Right atrium auricular region (tissue), 2 donors: ENCODE measurements around the gene TMEM232. TPM values are rescaled to one million over a fixed set of nuclear protein-coding genes. Genes with fewer than 3 reads are reported as not detected.

Source experiments
- DNase-seq: peaks from one replicate; pipeline ENCODE4 v3.0.0-alpha.2; 2019; ENCODE audit warnings: low spot score
- H3K27ac ChIP-seq, 2 donors: fragments of 200-600 bp; sonication (generic); 1 replicate in 1 of 2; 2 replicates in 1 of 2; pipeline ENCODE4 v1.5.1; 2016 to 2019
- H3K27me3 ChIP-seq, 2 donors: fragments of 200-600 bp; sonication (generic); one replicate each; pipeline versions ENCODE4 v1.5.1 to v1.6.0; 2017 to 2019
- H3K36me3 ChIP-seq: fragments of 200-600 bp; sonication (generic); one replicate; pipeline ENCODE4 v1.5.1; 2016
- H3K4me1 ChIP-seq, 2 donors: fragments of 200-600 bp; sonication (generic); one replicate each; pipeline versions ENCODE4 v1.5.1 to v1.6.0; 2017 to 2019
- H3K4me3 ChIP-seq, 2 donors: fragments of 200-600 bp; sonication (generic); 1 replicate in 1 of 2; 2 replicates in 1 of 2; pipeline ENCODE4 v1.5.1; 2017 to 2019; ENCODE audit warnings: mild to moderate bottlenecking in 1 of 2, moderate library complexity in 1 of 2
- H3K9me3 ChIP-seq, 2 donors: fragments of 200-600 bp; sonication (generic); one replicate each; pipeline ENCODE4 v1.5.1; 2019
- total RNA-seq, 2 donors: library from RNA; depleted of rRNA; stranded (reverse); fragments of >200 nt; gene quantifications; one replicate each; pipeline ENCODE4 v1.1.0, GENCODE V29; 2016
- TF ChIP-seq, protein P1 (sequence below), 2 donors: fragments of 200-600 bp; sonication (generic); IDR thresholded peaks; one replicate each; pipeline ENCODE4 v1.5.1; 2019; ENCODE audit warnings: antibody characterized with exemption in 2 of 2

TMEM232 gene
- total RNA-seq, 2 donors from 2014 or later: 1.1 to 1.2 TPM

- H3K36me3 ChIP-seq: no peaks in the 10 kb centered on the region
- no peak for DNase-seq
- no peak overlapping the region for H3K4me3 ChIP-seq
- TF ChIP-seq, protein P1, sequence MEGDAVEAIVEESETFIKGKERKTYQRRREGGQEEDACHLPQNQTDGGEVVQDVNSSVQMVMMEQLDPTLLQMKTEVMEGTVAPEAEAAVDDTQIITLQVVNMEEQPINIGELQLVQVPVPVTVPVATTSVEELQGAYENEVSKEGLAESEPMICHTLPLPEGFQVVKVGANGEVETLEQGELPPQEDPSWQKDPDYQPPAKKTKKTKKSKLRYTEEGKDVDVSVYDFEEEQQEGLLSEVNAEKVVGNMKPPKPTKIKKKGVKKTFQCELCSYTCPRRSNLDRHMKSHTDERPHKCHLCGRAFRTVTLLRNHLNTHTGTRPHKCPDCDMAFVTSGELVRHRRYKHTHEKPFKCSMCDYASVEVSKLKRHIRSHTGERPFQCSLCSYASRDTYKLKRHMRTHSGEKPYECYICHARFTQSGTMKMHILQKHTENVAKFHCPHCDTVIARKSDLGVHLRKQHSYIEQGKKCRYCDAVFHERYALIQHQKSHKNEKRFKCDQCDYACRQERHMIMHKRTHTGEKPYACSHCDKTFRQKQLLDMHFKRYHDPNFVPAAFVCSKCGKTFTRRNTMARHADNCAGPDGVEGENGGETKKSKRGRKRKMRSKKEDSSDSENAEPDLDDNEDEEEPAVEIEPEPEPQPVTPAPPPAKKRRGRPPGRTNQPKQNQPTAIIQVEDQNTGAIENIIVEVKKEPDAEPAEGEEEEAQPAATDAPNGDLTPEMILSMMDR (IDR thresholded peaks at IDR 0.05): no peak
- H3K9me3 ChIP-seq: no peaks in the 10 kb centered on the region
- H3K4me1 ChIP-seq: no peaks in the 10 kb centered on the region
- no peak overlapping the region for H3K27ac ChIP-seq
- H3K27me3 ChIP-seq: no peaks in the 10 kb centered on the region
These were observed 73.1 kb downstream of the TMEM232 start for GRCh38 chr5:110653231-110653970.

- no peaks in the 10 kb centered on the region for H3K27me3 ChIP-seq
- no peak overlapping the region for H3K4me3 ChIP-seq
- no peak overlapping the region for H3K27ac ChIP-seq
- DNase-seq: no peak
- H3K9me3 ChIP-seq: no peaks in the 10 kb centered on the region
- TF ChIP-seq, protein P1 (IDR thresholded peaks at IDR 0.05): no peak
- no peaks in the 10 kb centered on the region for H3K4me1 ChIP-seq
- H3K36me3 ChIP-seq: no peaks in the 10 kb centered on the region
These were observed 75.0 kb downstream of the TMEM232 start for GRCh38 chr5:110651507-110651906.

GRCh38 chr5:110644357-110644756 lies 82.1 kb downstream of the TMEM232 start:
- H3K9me3 ChIP-seq: no peaks in the 10 kb centered on the region
- DNase-seq: no peak
- no peaks in the 10 kb centered on the region for H3K36me3 ChIP-seq
- no peaks in the 10 kb centered on the region for H3K4me1 ChIP-seq
- no peaks in the 10 kb centered on the region for H3K27me3 ChIP-seq
- no peak overlapping the region for H3K27ac ChIP-seq
- TF ChIP-seq, protein P1 (IDR thresholded peaks at IDR 0.05): no peak
- no peak overlapping the region for H3K4me3 ChIP-seq

DNA sequence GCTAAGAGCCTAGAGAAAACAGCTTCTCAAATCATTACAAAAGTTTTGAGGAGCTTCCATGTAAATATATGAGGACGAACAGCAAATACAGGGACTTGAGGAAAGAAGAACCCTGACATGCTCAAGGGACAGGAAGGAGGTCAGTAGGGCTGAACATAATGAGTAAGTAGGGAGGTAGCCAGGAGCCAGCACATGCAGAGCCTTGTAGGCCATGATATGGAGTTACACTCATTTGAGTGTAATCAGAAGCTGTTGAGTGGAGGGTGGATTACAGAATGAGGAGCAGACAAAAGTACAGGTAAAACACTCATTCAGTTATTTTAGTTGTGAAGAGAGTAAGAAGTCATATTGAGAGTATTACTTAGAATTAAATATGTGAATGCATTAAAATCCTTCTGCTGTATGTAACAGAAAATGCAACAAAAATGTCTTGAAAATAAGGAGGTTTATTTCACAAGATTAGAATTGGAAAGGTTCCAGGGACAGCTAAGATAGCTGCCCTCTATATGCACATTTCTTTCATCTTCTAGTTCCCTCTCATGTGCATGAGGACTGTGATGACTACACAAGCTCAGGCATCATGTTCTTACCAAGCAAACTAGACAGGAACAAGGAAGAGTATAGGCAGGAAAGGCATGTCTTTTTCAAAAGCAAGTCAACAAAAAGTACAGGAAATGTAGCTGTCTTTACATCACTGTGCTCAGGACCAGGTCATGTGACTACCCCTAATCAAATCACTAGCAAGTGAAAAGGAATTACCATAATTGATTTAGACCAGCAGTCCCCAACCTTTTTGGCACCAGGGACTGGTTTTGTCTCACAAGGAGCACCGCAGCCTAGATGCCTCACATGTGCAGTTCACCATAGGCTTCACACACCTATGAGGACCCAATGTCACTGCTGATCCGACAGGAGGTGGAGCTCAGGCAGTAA lies 87.2 kb downstream of the TMEM232 start:
- Histone ChIP-seq H3K4me1 (no peaks in the 10 kb centered on the region), H3K36me3 (no peaks in the 10 kb centered on the region), H3K27ac (no peak overlapping the region), H3K9me3 (no peaks in the 10 kb centered on the region), H3K4me3 (no peak overlapping the region), H3K27me3 (no peaks in the 10 kb centered on the region)
- TF ChIP-seq, protein P1 (IDR thresholded peaks at IDR 0.05): no peak
- DNase-seq: no peak

DNA sequence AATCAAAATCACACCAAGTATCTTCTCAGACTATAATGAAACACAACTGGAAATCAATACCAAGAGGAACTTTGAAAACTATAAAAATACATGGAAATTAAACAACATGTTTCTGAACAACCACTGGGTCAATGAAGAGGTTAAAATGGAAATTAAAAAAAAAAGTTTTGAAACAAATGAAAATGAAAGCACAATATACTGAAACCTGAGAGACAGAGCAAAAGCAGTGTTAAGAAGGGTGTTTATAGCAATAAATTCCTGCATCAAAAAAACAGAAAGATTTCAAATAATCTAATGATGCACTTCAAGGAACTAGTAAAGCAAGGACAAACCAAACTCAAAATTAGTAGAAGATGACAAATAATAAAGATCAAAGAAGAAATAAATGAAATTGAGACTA lies 92.0 kb downstream of the TMEM232 start:
- Histone ChIP-seq H3K27ac (no peak overlapping the region), H3K4me3 (no peak overlapping the region), H3K36me3 (no peaks in the 10 kb centered on the region), H3K4me1 (no peaks in the 10 kb centered on the region), H3K27me3 (no peaks in the 10 kb centered on the region), H3K9me3 (peaks cover 0 to 4% of the 10 kb centered on the region in 2 donors)
- TF ChIP-seq, protein P1 (IDR thresholded peaks at IDR 0.05): no peak
- DNase-seq: no peak
